CD4-positive, alpha-beta T cell treated with Interleukin-15 for 4 hours (primary cell): ENCODE measurements around the gene TMEM184B.
"Not testable (repeated sequence)": the region's sequence is repeated elsewhere in the genome, so short reads cannot be mapped to it uniquely, and the experiment has no call there.

Experiments used
- DNase-seq: peaks from one replicate; pipeline ENCODE4 v3.0.0-alpha.2; 2020; ENCODE audit warnings: low spot score

The TMEM184B gene

GRCh38 chr22:38203855-38204514 lies 68.8 kb downstream of the TMEM184B start:
- no peak for DNase-seq

DNA sequence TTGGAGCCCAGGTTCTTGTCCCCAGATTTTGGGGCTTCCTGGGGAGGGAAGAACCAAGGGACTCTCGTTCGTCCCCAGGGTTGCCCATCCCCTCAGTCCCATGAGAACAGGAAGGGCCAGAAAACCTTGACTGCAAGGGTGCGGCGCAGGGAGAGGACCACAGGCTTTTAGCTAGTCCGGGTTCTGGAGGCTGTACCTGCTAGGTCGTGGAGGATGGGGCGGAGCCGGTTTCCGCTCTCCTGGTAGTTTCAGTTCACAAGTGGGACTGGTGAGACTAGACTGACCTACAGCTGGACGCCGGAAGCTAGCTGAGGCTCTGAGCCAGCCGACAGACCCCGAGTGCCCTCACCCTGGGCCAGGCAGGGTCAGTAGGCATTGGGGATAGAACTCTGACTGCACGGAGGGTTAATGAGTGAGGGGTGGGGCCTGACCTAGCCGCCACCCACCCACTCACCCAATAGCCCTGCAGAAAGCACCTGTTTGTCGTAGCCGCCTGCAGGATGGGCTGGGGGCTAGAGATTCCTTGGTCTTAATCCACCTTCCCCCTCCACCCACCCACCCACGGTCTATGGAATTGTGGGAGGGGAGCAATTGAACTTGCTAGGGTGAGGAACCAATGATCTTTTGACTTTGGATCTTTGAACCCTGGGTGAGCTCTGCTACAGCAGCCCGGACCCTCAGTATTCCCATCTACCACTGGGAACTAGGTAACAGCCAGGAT lies 69.6 kb downstream of the TMEM184B start:
- DNase-seq: peak; percentile 28

- DNase-seq: peak; percentile 39
These were observed 70.2 kb downstream of the TMEM184B start for GRCh38 chr22:38202437-38203089.

- peak; percentile 94 for DNase-seq
These were observed 70.9 kb downstream of the TMEM184B start, which contains the start of gene MAFF for GRCh38 chr22:38201711-38202436. Gene MAFF, plus strand, starts transcription at chr22:38201994. Its CDS starts 11,860 bp downstream, at chr22:38213854.

DNA sequence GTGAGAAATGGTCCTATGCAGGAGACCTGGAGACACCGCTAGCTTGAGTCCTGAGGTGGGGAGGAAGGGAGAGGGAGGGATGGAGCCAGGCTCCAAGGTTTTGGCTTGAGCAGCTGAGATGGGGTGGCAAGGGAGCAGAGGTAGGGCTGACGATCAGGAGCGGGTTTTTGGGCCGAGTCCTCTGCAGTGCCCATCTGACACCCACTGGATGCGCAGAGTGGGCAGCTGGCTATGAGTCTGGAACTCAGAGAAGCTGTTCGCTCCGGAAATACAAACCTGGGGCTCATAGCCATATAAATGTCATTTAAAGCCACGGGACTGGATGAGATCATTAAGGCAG lies 71.5 kb downstream of the TMEM184B start:
- DNase-seq: no peak

DNA sequence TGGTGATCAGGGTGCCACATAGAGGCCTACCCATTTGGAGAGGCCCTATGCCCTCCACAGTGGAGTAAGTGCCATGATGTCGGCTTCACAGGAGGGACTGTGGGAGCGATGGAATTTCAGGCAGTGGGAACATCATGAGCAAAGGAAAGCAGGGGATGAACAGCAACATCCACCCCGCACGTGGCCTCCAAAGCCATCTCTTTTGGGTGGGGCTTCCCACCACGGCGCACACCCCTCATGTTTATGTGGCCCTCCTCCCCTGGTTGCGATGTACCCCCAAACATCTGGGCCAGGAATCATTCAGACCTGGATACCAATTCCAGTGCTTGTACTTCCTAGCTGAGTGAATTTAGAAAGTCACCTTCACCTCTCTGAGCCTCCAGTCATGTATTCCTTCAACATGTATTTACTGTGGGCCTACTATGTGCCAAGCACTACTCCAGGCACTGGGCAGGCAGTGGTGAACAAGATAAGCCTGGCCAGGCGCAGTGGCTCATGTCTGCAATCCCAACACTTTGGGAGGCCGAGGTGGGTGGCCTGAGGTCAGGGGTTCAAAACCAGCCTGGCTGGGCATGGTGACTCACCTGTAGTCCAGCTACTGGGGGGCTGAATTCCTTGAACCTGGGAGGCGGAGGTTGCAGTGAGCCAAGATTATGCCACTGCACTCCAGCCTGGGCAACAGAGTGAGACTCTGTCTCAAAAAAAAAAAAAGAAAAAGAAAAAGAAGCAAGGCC lies 72.8 kb downstream of the TMEM184B start:
- no peak for DNase-seq

DNA sequence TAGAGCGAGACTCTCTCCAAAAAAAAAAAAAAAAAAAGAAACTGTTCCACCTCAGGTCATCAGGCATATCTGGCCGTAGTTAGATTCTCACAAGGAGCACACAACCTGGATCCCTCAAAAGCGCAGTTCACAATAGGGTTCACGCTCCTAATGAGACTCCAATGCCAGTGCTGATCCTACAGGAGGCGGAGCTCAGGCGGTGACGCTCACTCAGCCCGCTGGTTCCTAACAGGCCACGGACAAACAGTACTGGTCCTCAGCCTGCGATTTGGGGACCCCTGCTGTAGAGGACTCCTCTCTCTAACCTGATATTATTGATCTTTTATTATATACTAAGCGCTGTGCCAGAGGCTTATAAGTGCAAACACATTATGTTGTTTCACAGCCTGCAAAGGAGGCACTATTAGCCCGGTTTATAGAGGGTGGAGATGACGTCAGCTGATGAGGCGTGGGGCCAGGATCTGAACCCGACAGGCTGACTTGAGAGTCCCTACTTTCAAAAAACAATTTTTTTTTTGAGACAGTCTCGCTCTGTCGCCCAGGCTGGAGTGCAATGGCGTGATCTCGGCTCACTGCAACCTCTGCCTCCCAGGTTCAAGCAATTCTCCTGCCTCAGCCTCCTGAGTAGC lies 75.9 kb downstream of the TMEM184B start:
- no peak for DNase-seq

DNA sequence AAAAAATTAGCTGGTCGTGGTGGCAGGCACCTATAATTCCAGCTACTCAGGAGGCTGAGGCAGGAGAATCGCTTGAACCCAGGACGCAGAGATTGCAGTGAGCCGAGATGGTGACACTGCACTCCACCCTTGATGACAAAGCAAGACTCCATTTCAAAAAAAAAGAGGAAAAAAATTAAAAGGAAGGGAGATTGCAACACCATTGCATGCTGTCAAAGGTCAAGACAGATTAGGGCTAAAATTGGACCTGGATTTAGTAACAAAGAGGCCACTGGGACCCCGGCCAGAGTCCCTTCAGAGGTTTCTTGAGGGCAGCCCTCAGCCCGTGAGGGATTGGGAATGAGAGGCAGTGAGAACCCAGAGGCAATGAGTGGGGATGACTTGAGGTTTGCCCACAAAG lies 79.2 kb downstream of the TMEM184B start:
- no peak for DNase-seq

DNA sequence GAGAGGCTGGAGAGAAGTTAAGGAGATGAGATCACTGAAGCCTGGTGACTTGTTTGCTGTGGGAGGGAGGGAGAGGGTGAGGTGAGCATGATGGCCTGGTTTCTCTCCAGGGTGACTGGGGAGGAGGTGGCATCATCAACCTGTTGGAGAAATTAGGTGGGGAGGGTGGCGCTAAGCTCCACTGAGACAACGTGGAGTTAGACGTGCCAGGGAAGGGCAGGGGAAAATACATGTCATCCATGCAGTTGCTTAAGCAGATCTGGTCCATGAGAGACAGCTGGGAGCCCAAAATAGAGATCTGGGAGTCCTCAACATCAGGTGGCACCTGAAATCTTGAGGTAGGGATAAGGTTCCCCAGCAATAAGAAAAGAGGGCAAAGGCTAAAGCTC lies 80.3 kb downstream of the TMEM184B start:
- no peak for DNase-seq

- no peak for DNase-seq
These were observed 80.9 kb downstream of the TMEM184B start for GRCh38 chr22:38191731-38192474.

DNA sequence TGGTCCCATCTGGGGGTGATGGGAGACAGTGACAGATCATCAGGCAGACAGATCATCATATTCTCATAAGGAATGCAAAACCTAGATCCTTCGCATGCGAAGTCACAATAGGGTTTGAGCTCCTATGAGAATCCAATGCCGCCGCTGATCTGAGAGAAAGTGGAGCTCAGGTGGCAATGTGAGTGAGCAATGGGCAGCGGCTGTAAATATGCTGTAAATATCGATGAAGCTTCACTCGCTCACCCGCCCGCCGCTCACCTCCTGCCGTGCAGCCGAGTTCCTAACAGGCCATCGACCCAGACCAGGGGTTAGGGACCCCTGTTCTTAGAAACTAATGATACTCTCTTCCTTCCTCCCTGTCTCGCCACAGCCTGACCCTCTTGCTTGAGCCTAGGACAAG lies 81.8 kb downstream of the TMEM184B start:
- DNase-seq: no peak

DNA sequence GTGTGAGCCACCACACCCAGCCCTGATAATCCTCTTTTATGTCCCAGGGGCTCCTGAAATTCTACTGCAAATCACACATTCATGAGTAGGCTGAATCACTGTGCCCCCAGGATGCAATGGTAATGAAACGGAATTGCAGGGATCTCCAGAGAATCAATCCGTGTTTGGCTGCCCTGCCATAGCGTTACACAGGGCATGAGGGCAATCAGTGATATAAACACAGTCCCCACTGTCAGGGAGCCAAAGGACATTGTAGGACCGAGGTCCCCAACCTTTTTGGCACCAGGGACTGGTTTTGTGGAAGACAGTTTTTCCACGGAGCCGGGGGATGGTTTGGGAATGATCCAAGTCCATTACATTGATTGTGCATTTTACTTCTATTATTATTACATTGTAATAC lies 82.2 kb downstream of the TMEM184B start:
- DNase-seq: no peak

GRCh38 chr22:38189104-38189503 lies 83.7 kb downstream of the TMEM184B start:
- DNase-seq: no peak

- no peak for DNase-seq
These were observed 85.2 kb downstream of the TMEM184B start for GRCh38 chr22:38187413-38188212.

DNA sequence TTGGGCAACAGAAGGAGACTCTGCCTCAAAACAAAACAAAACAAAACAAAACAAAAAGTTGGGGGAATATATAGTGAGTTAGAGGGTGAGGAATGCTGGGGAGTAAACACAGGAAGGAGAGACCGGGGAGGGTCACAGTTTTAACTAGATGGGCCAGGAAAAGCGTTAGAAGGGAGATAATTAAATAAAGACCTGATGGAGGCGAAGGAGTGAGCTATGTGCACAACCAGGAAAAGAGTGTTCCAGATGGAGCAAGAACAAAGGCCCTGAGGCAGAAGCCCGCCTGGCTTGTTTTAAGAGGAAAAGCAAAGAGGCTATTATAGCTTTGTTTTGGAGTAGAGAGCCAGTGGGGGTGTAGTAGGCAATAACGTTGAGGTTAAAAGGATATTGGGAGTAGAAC lies 86.4 kb downstream of the TMEM184B start:
- no peak for DNase-seq

GRCh38 chr22:38184788-38185187 lies 88.0 kb downstream of the TMEM184B start:
- DNase-seq: no peak

DNA sequence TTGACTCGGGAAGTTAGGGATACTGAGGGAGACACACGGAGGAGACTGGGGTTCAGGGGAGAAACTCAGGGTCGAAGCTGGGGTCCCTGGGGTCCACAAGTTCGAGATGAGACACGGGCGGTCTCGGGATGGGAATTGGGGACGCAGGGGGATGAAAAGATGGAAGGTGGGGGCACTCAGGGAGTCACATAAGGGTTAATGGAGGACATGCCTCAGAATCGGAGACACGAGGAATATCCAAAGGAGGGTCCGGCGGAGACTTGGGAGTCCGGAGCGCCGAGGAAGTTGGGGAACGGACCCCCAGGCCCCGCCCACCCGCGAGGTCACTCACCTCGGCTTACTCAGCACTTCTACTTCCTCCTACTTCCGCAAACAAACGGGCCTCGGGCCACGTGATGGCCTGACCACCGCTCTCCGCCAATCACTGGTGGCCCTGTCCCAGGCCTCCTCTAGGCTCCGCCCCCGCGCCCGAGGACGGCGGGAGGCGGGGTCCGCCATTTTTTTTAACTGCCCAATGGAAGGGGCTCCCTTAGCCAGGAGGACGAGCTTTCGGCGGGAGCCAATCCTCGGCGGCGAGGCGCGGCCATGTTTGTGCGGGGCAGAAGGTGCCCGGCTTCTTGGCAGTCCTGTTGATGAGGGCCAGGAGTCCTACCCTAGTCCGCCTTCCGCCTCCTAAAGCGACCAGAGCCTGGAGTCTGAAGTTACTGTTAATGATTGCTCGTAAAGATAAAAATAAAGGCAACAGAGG lies 91.2 kb downstream of the TMEM184B start, which contains the start of gene PLA2G6:
PLA2G6 (minus strand) TSS at position 378 of the 748 bp plus-strand sequence. CDS start 12,404 bp downstream, outside the sequence.
- peak; percentile 98 for DNase-seq

DNA sequence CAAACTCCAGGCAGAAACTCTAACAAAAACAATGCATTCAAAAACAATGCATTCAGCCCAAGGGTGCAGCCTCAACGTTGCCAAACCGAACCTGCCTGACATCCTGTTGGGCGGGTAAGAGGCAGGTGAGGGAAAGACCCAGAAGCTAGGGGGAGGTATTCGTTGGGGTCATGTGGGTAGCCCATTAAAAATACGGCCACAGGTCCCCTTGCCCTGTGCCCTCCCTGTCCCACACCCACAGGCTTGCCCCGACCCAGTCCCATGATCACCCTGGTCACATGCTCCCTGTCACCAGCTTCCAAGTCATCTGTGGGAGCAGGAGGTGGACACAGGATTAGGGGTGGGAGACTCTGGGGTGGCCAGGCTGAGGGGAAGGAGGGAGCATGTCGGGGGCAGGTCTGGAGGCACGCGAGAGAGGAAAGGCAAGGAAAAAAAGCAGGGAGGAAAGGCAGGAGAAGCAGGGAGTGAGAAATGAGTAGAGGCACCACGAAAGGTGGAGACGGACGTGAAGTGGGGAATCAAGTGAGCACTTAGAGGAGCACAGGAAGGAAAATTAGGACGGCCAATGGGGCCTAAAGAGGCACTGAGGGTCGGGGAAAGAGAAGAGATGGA lies 91.9 kb downstream of the TMEM184B start:
- DNase-seq: peak; percentile 41

GRCh38 chr22:38178605-38178937 lies 94.2 kb downstream of the TMEM184B start:
- not testable (repeated sequence) for DNase-seq
